NCI-H2227 treated with DMSO at 0.1 percent for 48 hours (cell line): ENCODE results near the gene GUCA1A.
"Not testable (repeated sequence)": the region's sequence is repeated elsewhere in the genome, so short reads cannot be mapped to it uniquely, and the experiment has no call there.

Experiments used
- DNase-seq: peaks from one replicate; lab custom pipeline; 2025; lab: John Stamatoyannopoulos, UW

GUCA1A gene

GRCh38 chr6:42147138-42147562, 26.0 kb upstream of the GUCA1A start:
- DNase-seq = no peak

DNA sequence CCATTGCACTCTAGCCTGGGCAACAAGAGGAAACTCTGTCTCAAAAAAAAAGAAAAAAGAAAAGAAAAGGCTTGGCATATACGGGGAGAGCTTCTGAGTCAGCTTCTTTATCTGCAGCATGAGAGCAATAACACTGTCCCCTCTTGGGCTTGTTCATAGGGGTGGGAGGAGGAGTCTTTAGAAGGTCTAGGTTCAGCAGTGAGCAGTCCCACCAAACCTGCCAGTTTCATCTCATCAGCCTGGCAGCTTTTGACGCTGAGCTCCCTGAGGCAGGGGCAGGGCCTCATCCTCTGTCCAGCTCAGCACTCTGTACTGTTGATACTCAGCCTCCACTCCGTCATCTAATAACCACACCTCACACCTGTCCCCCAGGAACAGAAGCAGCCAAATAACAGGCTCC, 25.1 kb upstream of the GUCA1A start:
- DNase-seq = no peak

DNA sequence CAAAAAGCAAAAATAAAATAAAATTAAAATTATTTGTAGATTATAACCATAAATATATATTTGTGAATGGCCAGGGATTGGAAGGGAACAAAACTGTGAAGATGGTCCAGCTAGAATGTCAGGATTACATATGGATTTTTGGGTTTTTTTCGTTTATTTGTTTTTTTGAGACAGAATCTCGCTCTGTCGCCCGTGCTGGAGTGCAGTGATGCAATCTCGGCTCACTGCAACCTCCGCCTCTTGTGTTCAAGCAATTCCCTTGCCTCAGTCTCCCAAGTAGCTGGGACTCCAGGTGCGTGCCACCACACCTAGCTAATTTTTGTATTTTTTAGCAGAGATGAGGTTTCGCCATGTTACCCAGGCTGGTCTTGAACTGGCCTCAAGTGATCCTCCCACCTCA, 22.9 kb upstream of the GUCA1A start:
- DNase-seq = no peak

GRCh38 chr6:42152024-42152423, 21.1 kb upstream of the GUCA1A start:
- no peak for DNase-seq

- not testable (repeated sequence) for DNase-seq
These were observed 20.5 kb upstream of the GUCA1A start for GRCh38 chr6:42152528-42153213.

GRCh38 chr6:42153921-42154320, 19.2 kb upstream of the GUCA1A start:
- no peak for DNase-seq

GRCh38 chr6:42154461-42155209, 18.5 kb upstream of the GUCA1A start:
- DNase-seq = no peak

DNA sequence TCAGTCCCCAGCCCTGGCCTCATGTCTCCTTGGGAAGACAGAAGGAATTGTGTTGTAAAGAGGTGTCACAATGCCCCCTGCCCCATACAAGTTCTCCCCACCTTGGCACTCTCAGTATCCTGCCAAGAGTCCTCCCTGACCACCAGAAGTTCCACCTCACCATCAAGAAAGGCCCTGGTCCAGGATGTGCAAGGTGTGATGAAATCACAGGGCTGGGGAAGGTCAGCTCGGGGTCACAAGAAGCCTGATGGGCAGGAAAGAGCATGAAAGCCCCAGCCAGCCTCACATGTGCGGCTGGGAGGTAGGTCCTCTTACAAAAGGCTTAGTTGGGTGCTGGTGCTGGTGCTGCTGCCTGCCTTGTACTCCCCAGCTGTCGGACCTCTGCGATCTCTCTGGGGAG, 17.9 kb upstream of the GUCA1A start:
- DNase-seq = no peak

DNA sequence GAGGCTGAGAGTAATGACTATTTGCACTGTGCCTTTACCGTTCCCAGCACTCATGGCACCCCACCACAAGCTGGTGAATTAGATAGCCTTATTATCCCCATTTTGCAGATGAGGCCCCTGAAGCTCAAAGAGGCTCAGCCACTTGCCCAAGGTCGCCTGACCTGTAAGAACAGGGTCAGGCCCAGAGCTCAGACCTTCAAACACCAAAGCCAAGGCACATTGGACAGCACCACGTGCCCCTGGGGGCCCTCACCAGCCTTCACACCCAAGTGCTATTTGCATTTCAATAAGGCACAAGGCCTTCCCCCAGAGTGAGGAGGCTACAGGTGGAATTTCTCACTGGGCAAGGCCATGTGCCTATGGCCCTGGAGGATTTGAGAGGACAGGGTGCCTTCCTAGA, 16.5 kb upstream of the GUCA1A start:
- DNase-seq = no peak

- no peak for DNase-seq
These were observed 15.2 kb upstream of the GUCA1A start for GRCh38 chr6:42158011-42158410.

GRCh38 chr6:42158631-42159030, 14.5 kb upstream of the GUCA1A start:
- no peak for DNase-seq

GRCh38 chr6:42159431-42160024, 13.6 kb upstream of the GUCA1A start:
- DNase-seq = no peak

GRCh38 chr6:42162384-42162783, 10.8 kb upstream of the GUCA1A start:
- no peak for DNase-seq

- no peak for DNase-seq
These were observed 10.4 kb upstream of the GUCA1A start for GRCh38 chr6:42162812-42163211.

- no peak for DNase-seq
These were observed 9.2 kb upstream of the GUCA1A start for GRCh38 chr6:42163981-42164380.

DNA sequence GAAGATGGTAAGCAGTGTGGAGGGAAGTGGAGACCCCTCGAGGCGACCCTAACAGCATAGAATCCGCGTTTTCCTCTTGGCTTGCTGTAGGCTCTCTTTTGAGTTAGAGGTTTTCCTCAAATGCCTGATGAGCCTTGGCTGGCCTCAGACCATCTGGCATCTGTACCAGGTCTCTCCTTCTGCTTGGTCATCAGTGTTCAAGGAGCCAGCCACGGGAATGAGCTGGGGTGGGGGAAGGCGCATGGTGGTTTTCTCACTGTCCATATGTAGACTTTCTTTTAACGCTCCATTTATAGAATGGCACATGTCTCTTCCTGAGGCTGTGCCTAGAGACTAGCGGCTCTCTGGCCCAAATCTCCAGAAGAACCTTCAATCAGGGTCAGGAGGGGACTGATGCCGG, 8.1 kb upstream of the GUCA1A start:
- DNase-seq = no peak

- peak; percentile 9 for DNase-seq
These were observed 6.6 kb upstream of the GUCA1A start for GRCh38 chr6:42166444-42167141.

DNA sequence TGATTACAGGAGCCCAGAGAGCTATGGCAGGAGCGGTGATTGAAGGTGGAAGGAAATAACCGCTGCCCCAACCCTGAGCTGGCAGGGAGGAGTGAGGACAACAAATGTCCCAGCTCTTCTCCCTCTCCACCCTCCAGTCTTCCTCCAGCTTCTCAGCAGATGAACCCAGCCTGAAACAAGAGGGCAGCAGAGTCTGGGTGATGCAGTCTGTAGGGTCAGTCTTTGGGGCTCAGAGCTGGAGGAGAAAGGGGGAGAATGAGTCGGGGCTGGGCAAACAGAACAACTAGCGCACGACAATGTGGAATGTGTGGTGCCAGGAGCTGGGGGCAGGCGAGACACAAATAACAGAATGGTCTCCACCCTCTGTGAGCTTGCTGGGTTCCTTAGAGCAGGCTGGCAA, 4.5 kb upstream of the GUCA1A start:
- DNase-seq = no peak

- not testable (repeated sequence) for DNase-seq
These were observed 3.4 kb upstream of the GUCA1A start for GRCh38 chr6:42169780-42170179.

DNA sequence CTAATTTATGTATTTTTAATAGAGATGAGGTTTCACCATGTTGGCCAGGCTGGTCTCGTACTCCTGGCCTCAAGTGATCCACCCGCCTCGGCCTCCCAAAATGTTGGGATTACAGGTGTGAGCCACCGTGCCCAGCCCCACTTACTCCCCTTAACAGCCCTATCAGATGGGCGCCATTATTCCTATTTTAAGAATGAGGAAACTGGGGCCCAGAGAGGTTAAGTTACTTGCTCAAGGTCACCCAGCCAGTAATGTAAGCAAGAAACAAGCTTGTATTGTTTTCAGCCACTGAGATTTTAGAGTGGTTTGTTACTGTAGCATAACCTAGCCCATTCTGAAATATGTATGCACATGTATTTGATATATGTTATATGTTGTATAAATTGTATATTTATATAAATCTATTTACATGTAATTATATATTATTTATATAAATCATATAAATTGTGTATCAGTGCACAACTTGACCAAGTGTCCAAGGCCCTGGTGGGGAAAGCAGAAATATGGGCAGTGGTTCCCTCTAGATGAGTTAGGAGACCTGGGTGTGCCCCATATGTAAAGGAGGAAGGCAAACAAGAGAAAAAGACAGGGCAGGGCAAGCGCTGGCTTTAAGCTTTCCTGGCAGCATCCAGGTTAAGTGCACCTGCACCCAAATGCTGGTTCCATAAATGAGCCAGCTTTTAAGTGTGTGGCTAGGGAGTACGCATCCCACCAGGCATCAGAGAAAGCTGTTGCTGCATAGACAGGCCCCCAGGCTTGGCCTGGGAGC, 1.2 kb upstream of the GUCA1A start:
- no peak for DNase-seq

DNA sequence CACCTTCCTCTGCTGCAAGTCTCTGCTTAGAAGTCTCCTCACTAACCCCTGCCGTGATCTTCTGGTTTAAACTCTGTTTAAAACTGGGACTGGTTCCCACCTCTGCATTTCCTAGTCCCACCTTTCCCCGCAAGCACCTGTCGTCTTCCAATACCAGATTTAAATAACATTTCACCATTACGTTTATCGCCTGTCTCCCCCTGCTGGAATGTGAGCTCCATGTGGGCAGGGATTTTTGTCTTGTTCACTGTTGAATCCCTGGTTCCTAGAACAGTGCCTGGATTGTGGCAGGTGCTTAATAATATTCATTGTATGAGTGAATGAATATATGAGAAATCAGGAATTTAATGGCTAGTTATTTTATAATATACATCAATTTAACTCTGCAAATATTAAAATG, 2.7 kb downstream of the GUCA1A start:
- no peak for DNase-seq

GRCh38 chr6:42176981-42177380, 3.8 kb downstream of the GUCA1A start:
- no peak for DNase-seq
